ENCODE data around the gene LSM14A.

DNA sequence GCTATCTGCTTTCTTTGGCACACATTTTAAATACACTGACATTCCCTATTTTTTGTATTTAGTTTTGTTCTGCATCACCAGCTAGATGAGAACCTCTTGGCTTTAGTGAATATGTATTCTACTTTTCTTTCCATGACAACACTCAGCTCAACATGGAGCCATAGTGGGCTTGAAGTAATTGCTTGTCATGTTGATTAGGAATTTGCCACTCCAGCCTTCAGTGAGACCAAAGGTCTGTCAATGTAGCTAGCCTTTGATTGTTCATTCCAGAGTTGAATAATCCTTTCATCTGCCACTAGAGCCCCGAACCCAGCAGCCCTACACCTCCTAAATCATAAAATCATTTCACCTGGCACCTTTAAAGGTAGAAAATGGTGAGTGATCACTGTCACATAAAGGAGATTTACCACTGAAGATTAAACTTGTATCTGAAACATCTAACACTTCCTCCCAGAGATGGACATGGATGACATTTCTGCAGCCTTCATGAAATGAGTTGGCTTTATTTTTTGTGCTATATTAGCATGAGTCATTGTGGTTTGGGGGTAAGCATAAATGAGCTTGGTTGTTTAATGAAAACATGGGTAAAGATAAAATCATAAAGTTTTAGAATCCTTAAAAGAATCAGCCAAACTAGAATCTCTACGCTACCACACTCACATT lies 52.8 kb downstream of the LSM14A start:
- TF ChIP-seq, protein P1, sequence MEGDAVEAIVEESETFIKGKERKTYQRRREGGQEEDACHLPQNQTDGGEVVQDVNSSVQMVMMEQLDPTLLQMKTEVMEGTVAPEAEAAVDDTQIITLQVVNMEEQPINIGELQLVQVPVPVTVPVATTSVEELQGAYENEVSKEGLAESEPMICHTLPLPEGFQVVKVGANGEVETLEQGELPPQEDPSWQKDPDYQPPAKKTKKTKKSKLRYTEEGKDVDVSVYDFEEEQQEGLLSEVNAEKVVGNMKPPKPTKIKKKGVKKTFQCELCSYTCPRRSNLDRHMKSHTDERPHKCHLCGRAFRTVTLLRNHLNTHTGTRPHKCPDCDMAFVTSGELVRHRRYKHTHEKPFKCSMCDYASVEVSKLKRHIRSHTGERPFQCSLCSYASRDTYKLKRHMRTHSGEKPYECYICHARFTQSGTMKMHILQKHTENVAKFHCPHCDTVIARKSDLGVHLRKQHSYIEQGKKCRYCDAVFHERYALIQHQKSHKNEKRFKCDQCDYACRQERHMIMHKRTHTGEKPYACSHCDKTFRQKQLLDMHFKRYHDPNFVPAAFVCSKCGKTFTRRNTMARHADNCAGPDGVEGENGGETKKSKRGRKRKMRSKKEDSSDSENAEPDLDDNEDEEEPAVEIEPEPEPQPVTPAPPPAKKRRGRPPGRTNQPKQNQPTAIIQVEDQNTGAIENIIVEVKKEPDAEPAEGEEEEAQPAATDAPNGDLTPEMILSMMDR (IDR thresholded peaks at IDR 0.05): no peak
- no peak for TF ChIP-seq ZNF302 (CRISPR knock-in tag; IDR thresholded peaks at IDR 0.05)
- no peak for TF ChIP-seq PHF8 (IDR thresholded peaks at IDR 0.05; ENCODE audit: borderline replicate concordance, low read depth)
- no peak for TF ChIP-seq RAD21 (conservative IDR thresholded peaks at IDR 0.05 in 1 of 2, IDR thresholded peaks at IDR 0.05 in 1 of 2)
- TF ChIP-seq CEBPB (IDR thresholded peaks at IDR 0.05): no peak
- TF ChIP-seq USF2 (IDR thresholded peaks at IDR 0.05): no peak

Measured in A549 (cell line).